D721Med (cell line): Measurements from ENCODE around the gene PROSER1.
A peak's percentile ranks its signal among the peaks of the same experiment; 100 is the strongest.

Source experiments
- DNase-seq: peaks from one replicate; pipeline ENCODE4 v3.0.0; 2011; ENCODE audit warnings: low spot score; ENCODE audit not compliant: insufficient read length
- FAIRE-seq: peaks from 2 replicates; lab custom pipeline; 2011; peaks lifted over from hg19 to GRCh38; lab: Jason Lieb, UNC
- TF ChIP-seq, protein P1 (sequence below): IDR thresholded peaks from 2 replicates; pipeline ENCODE4 v1.5.1; 2012; ENCODE audit warnings: mild to moderate bottlenecking, control low read depth; ENCODE audit not compliant: insufficient read depth; ENCODE audit errors: missing control alignments

Gene PROSER1

DNA sequence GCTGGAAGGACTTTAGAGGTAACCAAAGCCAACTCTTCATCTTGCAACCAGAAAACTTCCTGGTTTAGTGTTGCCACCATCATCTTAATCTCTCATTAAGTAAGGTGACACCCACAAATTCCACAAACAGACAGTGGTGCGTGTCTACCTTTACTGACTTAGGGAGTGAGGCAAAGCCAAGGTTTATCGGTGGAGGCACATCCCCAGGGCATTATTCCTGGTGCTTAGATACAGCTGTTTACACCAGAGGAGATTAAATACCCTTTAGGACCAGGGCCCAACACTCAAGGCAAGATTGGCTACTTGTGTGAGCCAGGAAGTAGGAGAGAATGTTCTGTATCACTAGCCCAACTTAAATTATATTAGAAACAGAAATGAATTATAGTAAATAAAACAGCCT, 56.8 kb downstream of the PROSER1 start:
- TF ChIP-seq, protein P1, sequence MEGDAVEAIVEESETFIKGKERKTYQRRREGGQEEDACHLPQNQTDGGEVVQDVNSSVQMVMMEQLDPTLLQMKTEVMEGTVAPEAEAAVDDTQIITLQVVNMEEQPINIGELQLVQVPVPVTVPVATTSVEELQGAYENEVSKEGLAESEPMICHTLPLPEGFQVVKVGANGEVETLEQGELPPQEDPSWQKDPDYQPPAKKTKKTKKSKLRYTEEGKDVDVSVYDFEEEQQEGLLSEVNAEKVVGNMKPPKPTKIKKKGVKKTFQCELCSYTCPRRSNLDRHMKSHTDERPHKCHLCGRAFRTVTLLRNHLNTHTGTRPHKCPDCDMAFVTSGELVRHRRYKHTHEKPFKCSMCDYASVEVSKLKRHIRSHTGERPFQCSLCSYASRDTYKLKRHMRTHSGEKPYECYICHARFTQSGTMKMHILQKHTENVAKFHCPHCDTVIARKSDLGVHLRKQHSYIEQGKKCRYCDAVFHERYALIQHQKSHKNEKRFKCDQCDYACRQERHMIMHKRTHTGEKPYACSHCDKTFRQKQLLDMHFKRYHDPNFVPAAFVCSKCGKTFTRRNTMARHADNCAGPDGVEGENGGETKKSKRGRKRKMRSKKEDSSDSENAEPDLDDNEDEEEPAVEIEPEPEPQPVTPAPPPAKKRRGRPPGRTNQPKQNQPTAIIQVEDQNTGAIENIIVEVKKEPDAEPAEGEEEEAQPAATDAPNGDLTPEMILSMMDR: no peak
- FAIRE-seq (no peak), DNase-seq (no peak)

- DNase-seq (no peak), FAIRE-seq (no peak)
- TF ChIP-seq, protein P1: no peak
Observed at GRCh38 chr13:38980750-38981078, 57.2 kb downstream of the PROSER1 start.

DNA sequence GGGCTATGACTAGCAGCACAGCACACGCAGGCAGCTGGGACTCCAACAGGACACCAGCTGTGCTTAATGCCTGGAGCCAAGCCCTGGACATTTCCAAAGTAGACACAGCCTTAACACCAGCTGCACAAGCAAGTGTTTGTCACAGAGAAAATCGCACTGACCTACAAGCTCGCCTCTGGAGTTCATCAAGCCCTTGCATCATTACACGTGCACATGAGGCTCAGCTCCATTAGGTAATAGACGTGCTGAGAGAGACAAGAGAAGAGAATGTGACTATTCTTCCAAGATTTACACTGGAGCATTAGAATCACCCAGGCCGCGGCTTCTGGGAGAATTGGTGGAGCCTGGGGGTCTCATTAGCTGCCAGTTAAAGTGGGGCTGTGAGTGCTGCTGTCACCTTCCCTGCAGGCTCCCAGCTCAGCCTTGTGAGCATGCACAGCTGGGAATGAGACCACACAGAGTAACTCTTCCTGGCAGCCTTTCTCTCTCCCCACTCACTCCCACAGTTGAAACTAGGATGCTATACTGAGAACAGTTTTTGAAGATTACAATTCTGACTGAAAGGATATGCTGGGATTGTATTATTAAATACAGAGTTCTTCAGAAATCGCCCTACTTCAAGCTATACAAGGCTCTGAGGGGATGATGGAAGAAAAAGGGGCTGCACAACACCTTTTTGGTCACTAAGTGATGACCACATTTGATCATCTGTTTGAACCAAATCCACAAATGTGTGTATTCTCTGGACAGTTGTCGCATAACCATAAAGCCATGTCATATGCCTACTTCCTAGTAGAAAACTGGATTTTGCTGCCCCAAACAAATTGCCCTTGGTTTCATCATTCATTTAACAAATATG, 57.8 kb downstream of the PROSER1 start:
- TF ChIP-seq, protein P1: no peak
- FAIRE-seq (no peak), DNase-seq (no peak)

DNA sequence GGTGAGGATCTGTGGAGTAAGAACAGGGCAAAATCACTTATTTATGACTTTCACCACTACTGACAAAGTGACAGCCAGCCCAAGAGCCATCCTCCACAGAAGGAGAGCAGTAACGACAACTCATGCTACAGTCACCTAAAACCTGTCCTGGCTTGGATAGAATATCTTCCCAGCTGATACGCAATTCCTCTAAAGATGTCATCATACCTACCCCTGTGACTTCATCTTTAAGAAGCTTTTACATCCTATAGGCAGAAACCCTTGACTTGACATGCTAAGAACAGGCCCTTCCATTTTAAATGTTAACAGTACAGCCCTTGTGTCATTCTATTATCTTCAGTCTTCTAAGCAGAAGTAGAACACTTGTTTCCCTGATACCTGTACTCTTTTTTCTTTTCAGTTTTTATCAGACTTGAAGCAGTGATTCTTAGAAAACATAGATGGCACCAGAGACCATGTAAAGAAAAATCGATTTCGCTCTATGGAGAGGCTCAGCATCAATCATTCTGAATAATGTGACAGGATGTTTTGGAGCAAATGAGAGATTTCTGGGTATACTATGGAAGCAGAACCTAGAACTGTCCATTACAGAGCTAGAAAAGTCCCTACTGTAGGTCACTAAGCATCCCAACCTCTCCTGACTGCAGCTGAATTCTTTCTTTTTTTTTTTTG, 67.4 kb downstream of the PROSER1 start:
- no peak for DNase-seq
- TF ChIP-seq, protein P1: no peak
- no peak for FAIRE-seq

DNA sequence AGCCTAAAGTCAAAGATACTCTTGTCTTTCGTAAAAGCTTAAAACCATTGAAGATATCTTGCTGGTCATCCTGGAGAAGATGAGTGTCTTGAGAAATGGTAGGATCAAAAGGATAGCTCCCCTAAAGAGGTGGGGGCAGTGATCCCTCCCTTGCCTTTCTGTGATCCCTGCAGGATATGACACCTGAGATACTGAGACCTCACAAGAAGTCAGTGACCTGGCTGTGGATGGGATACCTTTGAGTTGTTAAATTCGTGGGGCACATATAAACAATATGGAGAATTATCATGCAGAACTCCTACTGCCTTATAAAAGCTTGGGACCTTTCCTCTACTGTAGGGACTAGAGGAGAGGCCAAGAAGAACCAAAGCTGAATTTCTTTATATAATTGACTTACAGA, 68.7 kb downstream of the PROSER1 start:
- no peak for FAIRE-seq
- TF ChIP-seq, protein P1: no peak
- no peak for DNase-seq

DNA sequence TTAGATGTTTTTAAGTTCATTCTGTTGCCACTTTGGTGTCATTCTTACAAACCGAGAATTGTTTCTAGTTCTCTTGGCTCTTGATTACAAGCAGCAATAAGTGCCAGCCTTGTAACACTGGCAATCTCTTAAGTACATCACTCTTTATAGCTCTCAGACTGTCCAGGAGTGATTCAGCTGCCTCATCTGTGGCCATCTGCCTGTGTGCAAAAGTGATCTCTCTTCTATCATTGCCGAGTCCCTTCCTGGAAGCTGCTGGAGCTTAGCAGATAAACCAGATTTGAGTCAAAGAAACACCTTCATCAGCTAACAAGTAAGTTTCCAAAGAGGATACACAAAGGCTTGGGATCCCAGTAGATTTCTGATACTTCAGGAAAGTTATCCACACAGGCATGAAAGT, 70.4 kb downstream of the PROSER1 start:
- FAIRE-seq: peak; percentile 35
- TF ChIP-seq, protein P1: no peak
- no peak for DNase-seq

- FAIRE-seq (no peak), DNase-seq (no peak)
- TF ChIP-seq, protein P1: no peak
Observed at GRCh38 chr13:38965281-38965680, 72.6 kb downstream of the PROSER1 start.
